Measurements from ENCODE around the gene ZSWIM9. TPM values are rescaled to one million over a fixed set of nuclear protein-coding genes. Genes with fewer than 3 reads are reported as not detected.

Gene ZSWIM9
- total and polyA plus RNA-seq, 4 donors: 3.4 to 7.6 (median 4.3) TPM

DNA sequence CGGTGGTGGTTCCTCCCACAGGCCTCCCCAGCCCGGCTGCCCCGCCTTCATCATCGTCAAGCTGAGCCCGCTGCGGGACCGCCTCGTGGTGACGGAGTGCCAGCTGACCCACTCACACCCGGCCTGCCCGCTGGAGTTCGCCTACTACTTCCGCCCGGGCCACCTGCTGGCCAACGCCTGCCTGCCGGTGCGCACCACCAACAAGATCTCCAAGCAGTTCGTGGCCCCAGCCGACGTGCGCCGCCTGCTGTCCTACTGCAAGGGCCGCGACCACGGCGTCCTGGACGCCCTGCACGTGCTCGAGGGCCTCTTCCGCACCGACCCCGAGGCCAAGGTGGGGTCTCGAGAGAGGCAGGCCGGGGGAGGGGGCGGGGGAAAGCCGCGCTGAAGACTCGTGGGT lies 12.0 kb downstream of the ZSWIM9 start:
- no peaks in the 10 kb centered on the region for H3K27me3 ChIP-seq (ENCODE audit: control insufficient read depth in 3 of 3, insufficient read depth in 3 of 3, low read length in 2 of 3)
- ATAC-seq (ENCODE audit: insufficient read depth, low FRiP score) (no peak), DNase-seq (no peak)
- 98% methylated on average over 38 of the region's 38 CpGs for WGBS, 2 donors
- H3K9ac ChIP-seq (ENCODE audit: insufficient read depth in 1 of 2, low read length in 2 of 2): no peak overlapping the region
- peaks cover 0 to 5% (median 2%) of the 10 kb centered on the region in 4 donors for H3K9me3 ChIP-seq (ENCODE audit: control insufficient read depth in 4 of 4, insufficient read depth in 3 of 4, low read length in 3 of 4)
- no peak overlapping the region for H3K4me3 ChIP-seq
- H3K36me3 ChIP-seq (ENCODE audit: control insufficient read depth in 4 of 4, insufficient read depth in 4 of 4, low read length in 4 of 4): peaks cover 3 to 19% (median 9%) of the 10 kb centered on the region in 4 donors
- no peak overlapping the region for H3K27ac ChIP-seq (ENCODE audit: low read depth in 1 of 2, low read length in 1 of 2)
- H3K4me1 ChIP-seq (ENCODE audit: control insufficient read depth in 5 of 5, insufficient read depth in 5 of 5, low read length in 5 of 5): no peaks in the 10 kb centered on the region
- TF ChIP-seq CTCF (IDR thresholded peaks at IDR 0.05; ENCODE audit: control extremely low read depth, extremely low read depth): no peak

DNA sequence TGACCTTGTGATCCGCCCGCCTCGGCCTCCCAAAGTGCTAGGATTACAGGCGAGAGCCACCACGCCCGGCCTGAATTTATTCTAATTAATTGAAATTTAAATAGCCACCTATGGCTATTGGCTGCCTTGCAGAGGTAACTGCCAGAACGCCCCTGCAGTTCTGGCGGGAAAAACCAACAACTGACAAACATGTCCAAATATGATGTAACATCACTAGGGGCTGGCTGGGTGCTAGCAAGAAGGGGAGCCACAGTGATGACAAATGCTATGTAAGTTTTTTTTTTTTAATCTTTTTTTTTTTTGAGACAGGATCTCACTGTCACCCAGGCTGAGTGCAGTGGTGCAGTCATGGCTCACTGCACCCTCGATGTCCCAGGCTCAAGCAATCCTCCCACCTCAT lies 12.9 kb downstream of the ZSWIM9 start:
- no peak overlapping the region for H3K27ac ChIP-seq (ENCODE audit: low read depth in 1 of 2, low read length in 1 of 2)
- H3K36me3 ChIP-seq (ENCODE audit: control insufficient read depth in 4 of 4, insufficient read depth in 4 of 4, low read length in 4 of 4): peaks cover 4 to 22% (median 10%) of the 10 kb centered on the region in 4 donors
- WGBS, 2 donors: 92 to 97% methylated on average over 9 of the region's 9 CpGs
- no peaks in the 10 kb centered on the region for H3K4me1 ChIP-seq (ENCODE audit: control insufficient read depth in 5 of 5, insufficient read depth in 5 of 5, low read length in 5 of 5)
- DNase-seq (no peak), ATAC-seq (ENCODE audit: insufficient read depth, low FRiP score) (no peak)
- no peak overlapping the region for H3K9ac ChIP-seq (ENCODE audit: insufficient read depth in 1 of 2, low read length in 2 of 2)
- H3K4me3 ChIP-seq: no peak overlapping the region
- no peak for TF ChIP-seq CTCF (IDR thresholded peaks at IDR 0.05; ENCODE audit: control extremely low read depth, extremely low read depth)
- H3K9me3 ChIP-seq (ENCODE audit: control insufficient read depth in 4 of 4, insufficient read depth in 3 of 4, low read length in 3 of 4): peaks cover 0 to 5% (median 2%) of the 10 kb centered on the region in 4 donors
- H3K27me3 ChIP-seq (ENCODE audit: control insufficient read depth in 3 of 3, insufficient read depth in 3 of 3, low read length in 2 of 3): no peaks in the 10 kb centered on the region

DNA sequence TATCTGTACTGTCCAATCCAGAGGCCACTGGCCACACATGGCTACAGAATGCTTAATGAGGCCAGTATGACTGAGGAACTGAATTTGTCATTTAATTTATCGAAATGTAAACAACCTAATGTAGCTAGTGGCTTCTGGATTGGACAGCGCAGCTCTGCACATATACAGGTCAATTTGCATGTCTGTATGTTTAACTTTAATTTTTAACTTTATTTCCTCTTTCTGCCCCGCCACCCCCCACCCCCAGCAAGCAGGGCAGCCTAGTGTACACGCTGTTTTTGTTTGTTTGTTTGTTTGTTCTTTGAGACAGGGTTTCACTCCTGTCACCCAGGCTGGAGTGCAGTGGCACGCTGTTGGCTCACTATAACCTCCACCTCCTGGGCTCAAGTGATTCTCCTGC lies 15.5 kb downstream of the ZSWIM9 start:
- ATAC-seq (ENCODE audit: insufficient read depth, low FRiP score): no peak
- H3K4me1 ChIP-seq (ENCODE audit: control insufficient read depth in 5 of 5, insufficient read depth in 5 of 5, low read length in 5 of 5): no peaks in the 10 kb centered on the region
- H3K27ac ChIP-seq (ENCODE audit: low read depth in 1 of 2, low read length in 1 of 2): no peak overlapping the region
- no peak overlapping the region for H3K9ac ChIP-seq (ENCODE audit: insufficient read depth in 1 of 2, low read length in 2 of 2)
- 91 to 94% methylated on average over 5 of the region's 5 CpGs for WGBS, 2 donors
- H3K36me3 ChIP-seq (ENCODE audit: control insufficient read depth in 4 of 4, insufficient read depth in 4 of 4, low read length in 4 of 4): peaks cover 0 to 20% (median 11%) of the 10 kb centered on the region in 4 donors
- no peak overlapping the region for H3K4me3 ChIP-seq
- no peak for TF ChIP-seq CTCF (IDR thresholded peaks at IDR 0.05; ENCODE audit: control extremely low read depth, extremely low read depth)
- DNase-seq: no peak
- no peaks in the 10 kb centered on the region for H3K27me3 ChIP-seq (ENCODE audit: control insufficient read depth in 3 of 3, insufficient read depth in 3 of 3, low read length in 2 of 3)
- H3K9me3 ChIP-seq (ENCODE audit: control insufficient read depth in 4 of 4, insufficient read depth in 3 of 4, low read length in 3 of 4): peaks cover 0 to 5% (median 2%) of the 10 kb centered on the region in 4 donors

- WGBS, 2 donors: 91 to 92% methylated on average over 8 of the region's 8 CpGs
- Histone ChIP-seq H3K9ac (ENCODE audit: insufficient read depth in 1 of 2, low read length in 2 of 2) (no peak overlapping the region), H3K27me3 (ENCODE audit: control insufficient read depth in 3 of 3, insufficient read depth in 3 of 3, low read length in 2 of 3) (no peaks in the 10 kb centered on the region), H3K9me3 (ENCODE audit: control insufficient read depth in 4 of 4, insufficient read depth in 3 of 4, low read length in 3 of 4) (peaks cover 0 to 1% (median under 1%) of the 10 kb centered on the region in 4 donors), H3K4me3 (no peak overlapping the region), H3K27ac (ENCODE audit: low read depth in 1 of 2, low read length in 1 of 2) (no peak overlapping the region), H3K4me1 (ENCODE audit: control insufficient read depth in 5 of 5, insufficient read depth in 5 of 5, low read length in 5 of 5) (no peaks in the 10 kb centered on the region), H3K36me3 (ENCODE audit: control insufficient read depth in 4 of 4, insufficient read depth in 4 of 4, low read length in 4 of 4) (peaks cover 0 to 15% (median 8%) of the 10 kb centered on the region in 4 donors)
- no peak for TF ChIP-seq CTCF (IDR thresholded peaks at IDR 0.05; ENCODE audit: control extremely low read depth, extremely low read depth)
- DNase-seq (no peak), ATAC-seq (ENCODE audit: insufficient read depth, low FRiP score) (no peak)
Observed at GRCh38 chr19:48186541-48186991, 16.1 kb downstream of the ZSWIM9 start.
